Measurements from ENCODE around the gene PLPP3. TPM values are rescaled to one million over a fixed set of nuclear protein-coding genes. Genes with fewer than 3 reads are reported as not detected.

The PLPP3 gene
- total RNA-seq, 1 donor from 2014 or later, result 4.6 TPM

- peaks cover 11% of the 10 kb centered on the region for H3K4me1 Mint-ChIP-seq
- CTCF ChIA-PET, result no interaction called here
These were observed 76.6 kb downstream of the PLPP3 start for GRCh38 chr1:56502700-56503245.

DNA sequence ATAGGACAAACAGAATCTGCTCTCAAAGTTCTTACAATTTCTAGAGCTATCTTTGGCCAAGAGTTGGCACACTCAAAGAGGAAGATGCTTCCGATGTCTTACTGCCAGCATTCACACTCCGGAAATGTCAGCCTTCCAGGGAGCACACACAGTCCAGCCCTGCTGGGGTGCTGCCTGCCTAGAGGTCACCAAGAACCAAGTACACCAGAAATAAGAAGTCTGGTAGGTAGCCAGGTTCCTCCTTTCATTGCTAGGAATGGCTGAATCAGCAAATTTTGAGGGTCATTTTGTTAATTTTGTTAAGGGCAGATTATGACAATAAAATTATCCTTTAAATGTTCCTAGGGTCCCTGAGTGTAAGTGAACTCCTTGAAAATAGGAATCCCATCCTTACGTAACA, 77.5 kb downstream of the PLPP3 start:
- DNase-seq (no peak), ATAC-seq (ENCODE audit: low read depth) (no peak)
- H3K9me3 Mint-ChIP-seq, result no peaks in the 10 kb centered on the region
- TF ChIP-seq, protein P1, sequence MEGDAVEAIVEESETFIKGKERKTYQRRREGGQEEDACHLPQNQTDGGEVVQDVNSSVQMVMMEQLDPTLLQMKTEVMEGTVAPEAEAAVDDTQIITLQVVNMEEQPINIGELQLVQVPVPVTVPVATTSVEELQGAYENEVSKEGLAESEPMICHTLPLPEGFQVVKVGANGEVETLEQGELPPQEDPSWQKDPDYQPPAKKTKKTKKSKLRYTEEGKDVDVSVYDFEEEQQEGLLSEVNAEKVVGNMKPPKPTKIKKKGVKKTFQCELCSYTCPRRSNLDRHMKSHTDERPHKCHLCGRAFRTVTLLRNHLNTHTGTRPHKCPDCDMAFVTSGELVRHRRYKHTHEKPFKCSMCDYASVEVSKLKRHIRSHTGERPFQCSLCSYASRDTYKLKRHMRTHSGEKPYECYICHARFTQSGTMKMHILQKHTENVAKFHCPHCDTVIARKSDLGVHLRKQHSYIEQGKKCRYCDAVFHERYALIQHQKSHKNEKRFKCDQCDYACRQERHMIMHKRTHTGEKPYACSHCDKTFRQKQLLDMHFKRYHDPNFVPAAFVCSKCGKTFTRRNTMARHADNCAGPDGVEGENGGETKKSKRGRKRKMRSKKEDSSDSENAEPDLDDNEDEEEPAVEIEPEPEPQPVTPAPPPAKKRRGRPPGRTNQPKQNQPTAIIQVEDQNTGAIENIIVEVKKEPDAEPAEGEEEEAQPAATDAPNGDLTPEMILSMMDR (IDR thresholded peaks at IDR 0.05), result no peak
- intact Hi-C loops (cut with micrococcal nuclease), result no loop called here
- H3K36me3 Mint-ChIP-seq (ENCODE audit: low read depth), result peaks cover 1% of the 10 kb centered on the region
- H3K27ac Mint-ChIP-seq, result no peak overlapping the region
- peaks cover 11% of the 10 kb centered on the region for H3K4me1 Mint-ChIP-seq
- CTCF ChIA-PET, result no interaction called here
- H3K4me3 Mint-ChIP-seq, result no peak overlapping the region
- POLR2A ChIA-PET, result no interaction called here
- H3K27me3 Mint-ChIP-seq, result no peaks in the 10 kb centered on the region

More at GRCh38 chr1:56502700-56503245, 76.6 kb downstream of the PLPP3 start:
- Mint-ChIP-seq H3K36me3 (ENCODE audit: low read depth) (peaks cover 1% of the 10 kb centered on the region), H3K27ac (no peak overlapping the region), H3K4me3 (no peak overlapping the region), H3K27me3 (no peaks in the 10 kb centered on the region), H3K9me3 (no peaks in the 10 kb centered on the region)
- TF ChIP-seq, protein P1 (IDR thresholded peaks at IDR 0.05), result no peak
- DNase-seq (no peak), ATAC-seq (ENCODE audit: low read depth) (no peak)
- POLR2A ChIA-PET, result interaction anchor here (0.7 kb wide), 1 partner anchor 14 kb away, joined by 6 read pairs; no protein-coding TSS in a partner anchor
- intact Hi-C loops (cut with micrococcal nuclease), result no loop called here

- CTCF ChIA-PET, result no interaction called here
- Mint-ChIP-seq H3K4me1 (peaks cover 7% of the 10 kb centered on the region), H3K4me3 (no peak overlapping the region), H3K27me3 (no peaks in the 10 kb centered on the region), H3K27ac (no peak overlapping the region), H3K9me3 (no peaks in the 10 kb centered on the region), H3K36me3 (ENCODE audit: low read depth) (peaks cover 1% of the 10 kb centered on the region)
- POLR2A ChIA-PET, result no interaction called here
- intact Hi-C loops (cut with micrococcal nuclease), result no loop called here
- ATAC-seq (ENCODE audit: low read depth), result no peak
- TF ChIP-seq, protein P1 (IDR thresholded peaks at IDR 0.05), result no peak
- no peak for DNase-seq
These were observed 77.9 kb downstream of the PLPP3 start for GRCh38 chr1:56501426-56501825.

- H3K27me3 Mint-ChIP-seq, result no peaks in the 10 kb centered on the region
- no peaks in the 10 kb centered on the region for H3K9me3 Mint-ChIP-seq
- peaks cover 10% of the 10 kb centered on the region for H3K36me3 Mint-ChIP-seq (ENCODE audit: low read depth)
- no peak overlapping the region for H3K27ac Mint-ChIP-seq
- intact Hi-C loops (cut with micrococcal nuclease), result no loop called here
- POLR2A ChIA-PET, result no interaction called here
- CTCF ChIA-PET, result no interaction called here
- H3K4me3 Mint-ChIP-seq, result no peak overlapping the region
- ATAC-seq (ENCODE audit: low read depth) (no peak), DNase-seq (no peak)
- no peaks in the 10 kb centered on the region for H3K4me1 Mint-ChIP-seq
- TF ChIP-seq, protein P1 (IDR thresholded peaks at IDR 0.05), result no peak
These were observed 82.3 kb downstream of the PLPP3 start for GRCh38 chr1:56496821-56497772.

DNA sequence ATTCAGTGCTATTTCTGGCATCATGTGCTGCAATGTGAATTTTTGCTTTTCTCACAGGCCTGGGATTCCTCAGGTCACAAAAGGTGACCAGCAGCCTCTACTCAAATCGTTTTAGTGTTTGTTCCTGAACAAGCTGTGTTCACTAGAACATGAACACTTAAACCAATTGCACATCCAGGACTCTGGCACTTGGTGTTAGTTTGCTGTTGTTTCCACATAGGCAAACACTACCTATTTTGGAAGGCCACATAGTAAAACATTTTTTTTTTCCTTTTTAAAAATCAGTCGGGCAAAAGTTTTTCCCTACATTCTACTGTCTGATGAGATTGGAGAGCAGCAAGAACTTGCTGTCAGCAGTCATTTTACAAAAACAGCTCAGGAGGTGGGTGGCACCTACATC, 83.2 kb downstream of the PLPP3 start:
- no peaks in the 10 kb centered on the region for H3K4me1 Mint-ChIP-seq
- CTCF ChIA-PET, result no interaction called here
- no peak for ATAC-seq (ENCODE audit: low read depth)
- no peaks in the 10 kb centered on the region for H3K27me3 Mint-ChIP-seq
- POLR2A ChIA-PET, result no interaction called here
- TF ChIP-seq, protein P1 (IDR thresholded peaks at IDR 0.05), result no peak
- H3K27ac Mint-ChIP-seq, result no peak overlapping the region
- peaks cover 10% of the 10 kb centered on the region for H3K36me3 Mint-ChIP-seq (ENCODE audit: low read depth)
- intact Hi-C loops (cut with micrococcal nuclease), result no loop called here
- H3K9me3 Mint-ChIP-seq, result no peaks in the 10 kb centered on the region
- H3K4me3 Mint-ChIP-seq, result no peak overlapping the region
- DNase-seq, result no peak

Measured in activated B cell treated with CpG ODN at 0.5 μM for 24 hours (primary cell).